Measurements from ENCODE around the gene ARHGAP26. TPM values are rescaled to one million over a fixed set of nuclear protein-coding genes. Genes with fewer than 3 reads are reported as not detected.

The ARHGAP26 gene
- total RNA-seq, 1 experiment from 2014 or later = 54.3 TPM

GRCh38 chr5:143206196-143207053, 436.2 kb downstream of the ARHGAP26 start:
- ChIA-PET POLR2A (interaction anchor here (0.6 to 4.7 kb wide), 28 partner anchors 11 to 304 kb away, joined by 3 to 54 read pairs (median 8); partner anchors contain the start of gene NR3C1), CTCF (interaction anchor here (0.7 to 1.6 kb wide), 11 partner anchors 12 to 291 kb away, joined by 3 to 8 read pairs (median 4); no protein-coding TSS in a partner anchor)
- intact Hi-C loops (cut with micrococcal nuclease) = loop anchor here (10.0 kb wide), 1 partner anchor 282 kb away; no protein-coding TSS in a partner anchor
- TF ChIP-seq CTCF (IDR thresholded peaks at IDR 0.05; ENCODE audit: unreplicated experiment) = no peak
- BruUV-seq (replicated peaks) = no TSS peak
- H3K27me3 Mint-ChIP-seq (ENCODE audit: insufficient read depth, unreplicated experiment) = no peaks in the 10 kb centered on the region
- H3K9me3 Mint-ChIP-seq (ENCODE audit: unreplicated experiment) = no peaks in the 10 kb centered on the region
- peak overlapping the region; percentile 96 for H3K27ac Mint-ChIP-seq (ENCODE audit: low read depth, unreplicated experiment)
- H3K4me1 Mint-ChIP-seq (ENCODE audit: insufficient read depth, unreplicated experiment) = peaks cover 39% of the 10 kb centered on the region
- peak; percentile 69 for DNase-seq (ENCODE audit: unreplicated experiment)
- peaks cover 5% of the 10 kb centered on the region for H3K36me3 Mint-ChIP-seq (ENCODE audit: insufficient read depth, unreplicated experiment)
- peak overlapping the region; percentile 52 for H3K4me3 Mint-ChIP-seq (ENCODE audit: unreplicated experiment)

GRCh38 chr5:143207058-143207457, 436.9 kb downstream of the ARHGAP26 start:
- peaks cover 36% of the 10 kb centered on the region for H3K4me1 Mint-ChIP-seq (ENCODE audit: insufficient read depth, unreplicated experiment)

GRCh38 chr5:143207563-143208364, 437.6 kb downstream of the ARHGAP26 start:
- Mint-ChIP-seq H3K36me3 (ENCODE audit: insufficient read depth, unreplicated experiment) (peaks cover 5% of the 10 kb centered on the region), H3K27me3 (ENCODE audit: insufficient read depth, unreplicated experiment) (no peaks in the 10 kb centered on the region), H3K4me1 (ENCODE audit: insufficient read depth, unreplicated experiment) (peaks cover 36% of the 10 kb centered on the region), H3K4me3 (ENCODE audit: unreplicated experiment) (no peak overlapping the region), H3K9me3 (ENCODE audit: unreplicated experiment) (no peaks in the 10 kb centered on the region), H3K27ac (ENCODE audit: low read depth, unreplicated experiment) (peak overlapping the region; percentile 96)
- CTCF ChIA-PET = interaction anchor here (0.6 to 1.6 kb wide), 9 partner anchors 13 to 1615 kb away, joined by 3 to 8 read pairs (median 3); no protein-coding TSS in a partner anchor
- intact Hi-C loops (cut with micrococcal nuclease) = loop anchor here (10.0 kb wide), 1 partner anchor 283 kb away; no protein-coding TSS in a partner anchor
- POLR2A ChIA-PET = interaction anchor here (0.6 to 4.7 kb wide), 13 partner anchors 11 to 191 kb away, joined by 3 to 54 read pairs (median 7); no protein-coding TSS in a partner anchor
- BruUV-seq (replicated peaks) = no TSS peak
- no peak for DNase-seq (ENCODE audit: unreplicated experiment)
- TF ChIP-seq CTCF (IDR thresholded peaks at IDR 0.05; ENCODE audit: unreplicated experiment) = no peak

More at GRCh38 chr5:143207058-143207457, 436.9 kb downstream of the ARHGAP26 start:
- ChIA-PET CTCF (interaction anchor here (0.7 to 1.6 kb wide), 8 partner anchors 13 to 291 kb away, joined by 3 to 8 read pairs (median 4); no protein-coding TSS in a partner anchor), POLR2A (interaction anchor here (0.7 to 4.7 kb wide), 17 partner anchors 12 to 304 kb away, joined by 3 to 54 read pairs (median 11); no protein-coding TSS in a partner anchor)
- Mint-ChIP-seq H3K36me3 (ENCODE audit: insufficient read depth, unreplicated experiment) (peaks cover 5% of the 10 kb centered on the region), H3K9me3 (ENCODE audit: unreplicated experiment) (no peaks in the 10 kb centered on the region), H3K27me3 (ENCODE audit: insufficient read depth, unreplicated experiment) (no peaks in the 10 kb centered on the region), H3K4me3 (ENCODE audit: unreplicated experiment) (no peak overlapping the region), H3K27ac (ENCODE audit: low read depth, unreplicated experiment) (peak overlapping the region; percentile 96)
- DNase-seq (ENCODE audit: unreplicated experiment) = no peak
- BruUV-seq (replicated peaks) = no TSS peak
- TF ChIP-seq CTCF (IDR thresholded peaks at IDR 0.05; ENCODE audit: unreplicated experiment) = no peak
- intact Hi-C loops (cut with micrococcal nuclease) = loop anchor here (10.0 kb wide), 1 partner anchor 282 kb away; no protein-coding TSS in a partner anchor

Measured in MCF 10A (cell line).